OCI-LY7 (cell line): ENCODE data around the gene VIL1. TPM values are rescaled to one million over a fixed set of nuclear protein-coding genes. Genes with fewer than 3 reads are reported as not detected.

Source experiments
- BruUV-seq: library from RNA; stranded (reverse); fragments of 400-500 nt; replicated peaks from 2 replicates; lab custom pipeline; 2021; lab: Mats Ljungman, UMichigan
- CTCF ChIA-PET: fragments of 300-600 bp; sonication (Branson Sonifier 250); formaldehyde crosslinking; loops from one replicate; lab custom pipeline; 2022; ENCODE audit warnings: antibody characterized with exemption; ENCODE audit not compliant: unreplicated experiment; lab: Charles Lee
- POLR2A ChIA-PET: fragments of 300-600 bp; sonication (Branson Sonifier 250); formaldehyde crosslinking; loops from one replicate; lab custom pipeline; 2022; ENCODE audit warnings: antibody characterized with exemption; lab: Charles Lee
- DNase-seq: peaks from one replicate; pipeline ENCODE4 v3.0.0-alpha.2; 2015; ENCODE audit warnings: low spot score
- H2AFZ ChIP-seq: fragments of 200-600 bp; sonication (generic), shearing (Covaris generic); 2 replicates; pipeline ENCODE4 v1.6.1; 2014; ENCODE audit warnings: mild to moderate bottlenecking, antibody characterized with exemption, low read length, moderate library complexity
- H3K27ac ChIP-seq: fragments of 200-600 bp; sonication (generic); 2 replicates; pipeline ENCODE4 v1.5.1; 2014; ENCODE audit warnings: mixed run types, low read depth, mild to moderate bottlenecking, moderate library complexity, low read length, inconsistent platforms; ENCODE audit not compliant: poor library complexity, severe bottlenecking
- H3K36me3 ChIP-seq: fragments of 200-600 bp; sonication (generic); 2 replicates; pipeline ENCODE4 v1.6.1; 2014; ENCODE audit warnings: mild to moderate bottlenecking, antibody characterized with exemption, low read length, moderate library complexity, mixed read lengths; ENCODE audit not compliant: insufficient read depth
- H3K4me1 ChIP-seq: fragments of 200-600 bp; sonication (generic); 2 replicates; pipeline ENCODE4 v1.5.1; 2014; ENCODE audit warnings: mild to moderate bottlenecking, low read length; ENCODE audit not compliant: insufficient read depth, poor library complexity, severe bottlenecking
- H3K4me2 ChIP-seq: fragments of 200-600 bp; sonication (generic); 2 replicates; pipeline ENCODE4 v1.6.1; 2014; ENCODE audit warnings: mild to moderate bottlenecking, low read length
- H3K4me3 ChIP-seq: fragments of 200-600 bp; sonication (generic); 2 replicates; pipeline ENCODE4 v1.5.1; 2014; ENCODE audit warnings: mild to moderate bottlenecking, low read depth, low read length; ENCODE audit not compliant: poor library complexity, severe bottlenecking
- H3K79me2 ChIP-seq: fragments of 200-600 bp; sonication (generic); 2 replicates; pipeline ENCODE4 v1.6.1; 2016; ENCODE audit warnings: low read depth, mild to moderate bottlenecking, low read length, moderate library complexity, mixed read lengths; ENCODE audit not compliant: insufficient read depth
- H3K9me2 ChIP-seq: fragments of 200-600 bp; sonication (generic); 2 replicates; pipeline ENCODE4 v1.6.1; 2016; ENCODE audit warnings: mild to moderate bottlenecking, low read length, mixed read lengths; ENCODE audit not compliant: insufficient read depth
- H3K9me3 ChIP-seq: fragments of 200-600 bp; sonication (generic); 2 replicates; pipeline ENCODE4 v1.6.1; 2014; ENCODE audit warnings: mild to moderate bottlenecking, mixed run types, low read length, mixed read lengths
- H4K20me1 ChIP-seq: fragments of 200-600 bp; sonication (generic); 2 replicates; pipeline ENCODE4 v1.6.1; 2014; ENCODE audit warnings: mild to moderate bottlenecking, antibody characterized with exemption, low read length, moderate library complexity, mixed read lengths; ENCODE audit not compliant: insufficient read depth
- EZH2phosphoT487 ChIP-seq: fragments of 200-600 bp; sonication (generic); IDR thresholded peaks from 2 replicates; pipeline ENCODE4 v1.6.1; 2018; ENCODE audit warnings: low read depth, borderline replicate concordance, mild to moderate bottlenecking, mixed run types, antibody characterized with exemption, low read length, moderate library complexity, mixed read lengths
- intact Hi-C: fragments of 100-400 bp; cut with micrococcal nuclease; formaldehyde crosslinking; loops from one replicate; pipeline ENCODE4 v1.10.0; 2022; ENCODE audit not compliant: unreplicated experiment
- total RNA-seq, 2 experiments: library from RNA; depleted of rRNA in 1 of 2; stranded (reverse); fragments of >200 nt in 1 of 2; shearing (Covaris generic) in 1 of 2; gene quantifications; 2 replicates each; pipeline ENCODE4 v1.2.3, GENCODE V29; 2014 to 2022
- TF ChIP-seq, protein P1 (sequence below): fragments of 200-600 bp; sonication (generic); conservative IDR thresholded peaks from 2 replicates; pipeline ENCODE4 v1.5.1; 2014; ENCODE audit warnings: mild to moderate bottlenecking, antibody characterized with exemption, low read length, moderate library complexity, mixed read lengths

Gene VIL1
- total RNA-seq, 2 experiments from 2014 or later, result 0.47 TPM; not detected in 1

GRCh38 chr2:218396688-218397462 lies 22.0 kb upstream of the VIL1 start:
- H3K36me3 ChIP-seq, result peaks cover 7% of the 10 kb centered on the region
- no peaks in the 10 kb centered on the region for H3K9me3 ChIP-seq
- H3K27ac ChIP-seq, result peak overlapping the region; percentile 87
- H3K9me2 ChIP-seq, result no peaks in the 10 kb centered on the region
- ChIA-PET POLR2A (interaction anchor here (0.5 to 1.6 kb wide), 10 partner anchors 24 to 1710 kb away, joined by 3 to 7 read pairs (median 4); partner anchors contain the start of gene CATIP), CTCF (interaction anchor here (0.6 to 1.4 kb wide), 4 partner anchors 13 to 101 kb away, joined by 3 to 4 read pairs (median 4); no protein-coding TSS in a partner anchor)
- intact Hi-C loops, result loop anchor here (1.0 to 5.0 kb wide), 9 partner anchors 27 to 495 kb away; partner anchors contain the start of genes CATIP, CNOT9, TMBIM1 and USP37
- no TSS peak for BruUV-seq
- peaks cover 18% of the 10 kb centered on the region for H3K79me2 ChIP-seq
- no peaks in the 10 kb centered on the region for H4K20me1 ChIP-seq
- H3K4me1 ChIP-seq, result peaks cover 54% of the 10 kb centered on the region
- peak overlapping the region; percentile 88 for H3K4me3 ChIP-seq
- peak overlapping the region; percentile 66; the same call in 1 of the 2 replicates for H2AFZ ChIP-seq
- H3K4me2 ChIP-seq, result peak overlapping the region; percentile 79
- no peak for TF ChIP-seq EZH2phosphoT487
- TF ChIP-seq, protein P1, sequence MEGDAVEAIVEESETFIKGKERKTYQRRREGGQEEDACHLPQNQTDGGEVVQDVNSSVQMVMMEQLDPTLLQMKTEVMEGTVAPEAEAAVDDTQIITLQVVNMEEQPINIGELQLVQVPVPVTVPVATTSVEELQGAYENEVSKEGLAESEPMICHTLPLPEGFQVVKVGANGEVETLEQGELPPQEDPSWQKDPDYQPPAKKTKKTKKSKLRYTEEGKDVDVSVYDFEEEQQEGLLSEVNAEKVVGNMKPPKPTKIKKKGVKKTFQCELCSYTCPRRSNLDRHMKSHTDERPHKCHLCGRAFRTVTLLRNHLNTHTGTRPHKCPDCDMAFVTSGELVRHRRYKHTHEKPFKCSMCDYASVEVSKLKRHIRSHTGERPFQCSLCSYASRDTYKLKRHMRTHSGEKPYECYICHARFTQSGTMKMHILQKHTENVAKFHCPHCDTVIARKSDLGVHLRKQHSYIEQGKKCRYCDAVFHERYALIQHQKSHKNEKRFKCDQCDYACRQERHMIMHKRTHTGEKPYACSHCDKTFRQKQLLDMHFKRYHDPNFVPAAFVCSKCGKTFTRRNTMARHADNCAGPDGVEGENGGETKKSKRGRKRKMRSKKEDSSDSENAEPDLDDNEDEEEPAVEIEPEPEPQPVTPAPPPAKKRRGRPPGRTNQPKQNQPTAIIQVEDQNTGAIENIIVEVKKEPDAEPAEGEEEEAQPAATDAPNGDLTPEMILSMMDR, result no peak
- DNase-seq, result peak; percentile 82

DNA sequence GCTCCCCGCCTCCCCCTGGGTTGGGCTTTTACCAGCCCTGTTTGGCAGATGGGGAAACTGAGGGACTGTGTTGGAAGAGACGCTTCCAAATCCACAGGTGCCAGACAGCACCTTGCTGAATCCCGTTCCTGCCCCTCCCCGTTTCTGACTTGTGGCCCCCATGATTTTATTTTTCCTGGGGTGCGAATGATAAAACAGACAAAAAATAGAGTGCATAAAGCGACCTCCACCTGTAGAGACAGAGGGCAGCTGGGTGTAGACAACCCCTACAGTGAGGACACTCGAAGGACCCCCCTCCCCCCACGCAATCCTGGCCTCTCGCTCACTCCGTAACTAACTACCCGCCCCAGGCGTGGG lies 21.5 kb upstream of the VIL1 start:
- Histone ChIP-seq H3K9me2 (no peaks in the 10 kb centered on the region), H3K9me3 (no peaks in the 10 kb centered on the region), H2AFZ (peak overlapping the region; percentile 13; the same call in 1 of the 2 replicates), H3K4me2 (peak overlapping the region; percentile 79), H4K20me1 (no peaks in the 10 kb centered on the region), H3K79me2 (peaks cover 19% of the 10 kb centered on the region), H3K36me3 (peaks cover 12% of the 10 kb centered on the region), H3K4me3 (peak overlapping the region; percentile 88), H3K27ac (peak overlapping the region; percentile 87), H3K4me1 (peaks cover 55% of the 10 kb centered on the region)
- intact Hi-C loops, result loop anchor here (2.0 to 5.0 kb wide), 4 partner anchors 40 to 495 kb away; partner anchors contain the start of genes CATIP, CNOT9 and USP37
- peak; percentile 55 for DNase-seq
- ChIA-PET POLR2A (interaction anchor here (0.9 to 1.6 kb wide), 7 partner anchors 24 to 111 kb away, joined by 3 to 7 read pairs (median 3); partner anchors contain the start of gene CATIP), CTCF (no interaction called here)
- TF ChIP-seq EZH2phosphoT487, result no peak
- TF ChIP-seq, protein P1, result no peak
- no TSS peak for BruUV-seq
